WTC11 (cell line): ENCODE measurements around the gene SORCS2. TPM values are rescaled to one million over a fixed set of nuclear protein-coding genes. Genes with fewer than 3 reads are reported as not detected.

Source experiments
- ATAC-seq: fragments of 200-7000 bp; cut with Tn5 transposase; 2 replicates; pipeline ENCODE4 v1.10.0; 2021; ENCODE audit warnings: mild to moderate bottlenecking, moderate library complexity
- CTCF ChIA-PET: fragments of 300-600 bp; sonication (Branson Sonifier 250); formaldehyde crosslinking; loops from one replicate; lab custom pipeline; 2021; ENCODE audit warnings: antibody characterized with exemption; lab: Charles Lee
- POLR2A ChIA-PET: fragments of 350-600 bp; sonication (Branson Sonifier 250); formaldehyde crosslinking; loops from one replicate; lab custom pipeline; 2021; ENCODE audit warnings: antibody characterized with exemption; lab: Charles Lee
- DNase-seq: peaks from one replicate; pipeline ENCODE4 v3.0.0; 2021; ENCODE audit warnings: low spot score
- H3K27ac Mint-ChIP-seq: 2 replicates; pipeline ENCODE4 v1.8.0; 2021; ENCODE audit warnings: mixed read lengths
- H3K27me3 Mint-ChIP-seq: 2 replicates; pipeline ENCODE4 v1.8.0; 2021; ENCODE audit warnings: low read depth, mild to moderate bottlenecking, moderate library complexity, mixed read lengths
- H3K36me3 Mint-ChIP-seq: 2 replicates; pipeline ENCODE4 v1.8.0; 2021; ENCODE audit warnings: mixed read lengths
- H3K4me1 Mint-ChIP-seq: 2 replicates; pipeline ENCODE4 v1.8.0; 2022; ENCODE audit warnings: mixed read lengths
- H3K4me3 Mint-ChIP-seq: 2 replicates; pipeline ENCODE4 v1.8.0; 2021; ENCODE audit warnings: mild to moderate bottlenecking, moderate library complexity, mixed read lengths
- H3K9me3 Mint-ChIP-seq: 2 replicates; pipeline ENCODE4 v1.8.0; 2021; ENCODE audit warnings: mixed read lengths
- ATF1 ChIP-seq: sonication (generic); formaldehyde crosslinking; IDR thresholded peaks from 2 replicates; pipeline ENCODE4 v1.8.1; 2023; ENCODE audit warnings: mild to moderate bottlenecking, moderate library complexity, missing genetic modification reagents
- CBFB ChIP-seq: sonication (generic); formaldehyde crosslinking; IDR thresholded peaks from 2 replicates; pipeline ENCODE4 v1.8.1; 2022; ENCODE audit warnings: mild to moderate bottlenecking, low read depth, missing genetic modification reagents
- E2F4 ChIP-seq: sonication (generic); formaldehyde crosslinking; IDR thresholded peaks from 2 replicates; pipeline ENCODE4 v1.8.1; 2022; ENCODE audit warnings: low read depth, mild to moderate bottlenecking, moderate library complexity, missing genetic modification reagents, borderline replicate concordance
- HMGXB4 ChIP-seq: sonication (generic); formaldehyde crosslinking; IDR thresholded peaks from 2 replicates; pipeline ENCODE4 v1.8.1; 2023; ENCODE audit warnings: mild to moderate bottlenecking, moderate library complexity, missing genetic modification reagents
- IRF1 ChIP-seq: sonication (generic); formaldehyde crosslinking; IDR thresholded peaks from 2 replicates; pipeline ENCODE4 v1.8.0; 2023; ENCODE audit warnings: missing genetic modification reagents
- MAX ChIP-seq: sonication (generic); formaldehyde crosslinking; IDR thresholded peaks from 2 replicates; pipeline ENCODE4 v1.8.0; 2022; ENCODE audit warnings: mild to moderate bottlenecking, missing genetic modification reagents
- RORB ChIP-seq: fragments of 250-450 bp; sonication (Bioruptor Pico); IDR thresholded peaks from 2 replicates; pipeline ENCODE4 v1.9.0; 2021; ENCODE audit warnings: mild to moderate bottlenecking
- SMAD3 ChIP-seq: sonication (generic); formaldehyde crosslinking; IDR thresholded peaks from 2 replicates; pipeline ENCODE4 v1.8.0; 2022; ENCODE audit warnings: missing genetic modification reagents, mild to moderate bottlenecking, borderline replicate concordance
- TEAD1 ChIP-seq: sonication (generic); formaldehyde crosslinking; IDR thresholded peaks from 2 replicates; pipeline ENCODE4 v1.8.0; 2022; ENCODE audit warnings: mild to moderate bottlenecking, missing genetic modification reagents
- USF1 ChIP-seq: sonication (generic); formaldehyde crosslinking; IDR thresholded peaks from 2 replicates; pipeline ENCODE4 v1.8.0; 2022; ENCODE audit warnings: mild to moderate bottlenecking, missing genetic modification reagents
- ZBTB43 ChIP-seq: sonication (generic); formaldehyde crosslinking; IDR thresholded peaks from 2 replicates; pipeline ENCODE4 v1.8.1; 2023; ENCODE audit warnings: mild to moderate bottlenecking, missing genetic modification reagents
- ZNF219 ChIP-seq: sonication (generic); formaldehyde crosslinking; IDR thresholded peaks from 2 replicates; pipeline ENCODE4 v1.8.0; 2023; ENCODE audit warnings: missing genetic modification reagents, mild to moderate bottlenecking, borderline replicate concordance
- ZNF512 ChIP-seq: sonication (generic); formaldehyde crosslinking; IDR thresholded peaks from 2 replicates; pipeline ENCODE4 v1.8.1; 2022; ENCODE audit warnings: missing genetic modification reagents, borderline replicate concordance
- ZNF671 ChIP-seq: fragments of 250-450 bp; sonication (Bioruptor Pico); IDR thresholded peaks from 2 replicates; pipeline ENCODE4 v1.8.0; 2021; ENCODE audit warnings: mild to moderate bottlenecking
- total RNA-seq: library from RNA; stranded (reverse); gene quantifications from 3 replicates; pipeline ENCODE4 v1.2.3, GENCODE V29; 2021
- TF ChIP-seq, protein P1 (sequence below): sonication (generic); formaldehyde crosslinking; IDR thresholded peaks from 2 replicates; pipeline ENCODE4 v1.8.1; 2022; ENCODE audit warnings: low read depth, missing genetic modification reagents, borderline replicate concordance
- TF ChIP-seq, protein P2 (sequence below): fragments of 250-450 bp; sonication (Bioruptor Pico); IDR thresholded peaks from 2 replicates; pipeline ENCODE4 v1.9.0; 2021; ENCODE audit warnings: mild to moderate bottlenecking
- TF ChIP-seq, protein P3 (sequence below): sonication (generic); formaldehyde crosslinking; conservative IDR thresholded peaks from 2 replicates; pipeline ENCODE4 v1.8.1; 2022; ENCODE audit warnings: mild to moderate bottlenecking, missing genetic modification reagents

SORCS2 gene
- total RNA-seq, 1 experiment from 2014 or later = 6.6 TPM

DNA sequence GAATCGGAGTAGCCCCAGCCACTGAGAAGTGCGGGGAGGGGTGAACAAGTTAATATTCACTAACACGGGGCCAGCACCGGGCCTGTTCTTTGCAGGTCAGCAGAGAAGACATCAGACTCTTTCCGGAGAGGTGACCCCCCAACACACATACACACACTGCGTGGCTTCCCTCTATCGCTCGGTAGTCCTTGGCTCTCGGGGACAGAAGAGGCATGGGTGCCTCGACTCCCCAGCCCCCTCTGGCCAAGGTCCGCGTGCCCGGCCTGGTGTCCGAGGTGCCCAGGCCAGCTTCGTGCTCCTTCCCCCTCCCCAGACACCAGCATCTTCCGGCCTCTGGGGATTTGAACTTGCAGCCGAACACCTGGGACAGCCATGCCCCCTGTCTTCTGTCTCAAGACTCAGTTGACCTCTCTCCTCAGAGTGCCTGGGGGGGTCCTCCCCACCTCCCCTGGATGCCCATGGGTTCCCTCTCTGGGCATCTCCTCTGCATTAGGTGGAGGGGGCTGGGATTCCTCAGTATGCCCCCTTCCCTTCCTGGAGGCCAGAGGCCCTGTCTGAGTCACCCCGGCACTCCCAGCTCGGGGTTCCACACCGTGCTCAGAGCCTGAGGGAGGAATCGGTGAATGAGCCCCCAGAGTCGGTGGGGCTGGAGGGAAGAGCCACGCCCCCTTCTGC, 104.5 kb downstream of the SORCS2 start:
- TF ChIP-seq TEAD1 (CRISPR knock-in tag) = no peak
- no peak for TF ChIP-seq USF1 (CRISPR knock-in tag)
- TF ChIP-seq HMGXB4 (CRISPR knock-in tag) = no peak
- TF ChIP-seq MAX (CRISPR knock-in tag) = no peak
- TF ChIP-seq, protein P1, sequence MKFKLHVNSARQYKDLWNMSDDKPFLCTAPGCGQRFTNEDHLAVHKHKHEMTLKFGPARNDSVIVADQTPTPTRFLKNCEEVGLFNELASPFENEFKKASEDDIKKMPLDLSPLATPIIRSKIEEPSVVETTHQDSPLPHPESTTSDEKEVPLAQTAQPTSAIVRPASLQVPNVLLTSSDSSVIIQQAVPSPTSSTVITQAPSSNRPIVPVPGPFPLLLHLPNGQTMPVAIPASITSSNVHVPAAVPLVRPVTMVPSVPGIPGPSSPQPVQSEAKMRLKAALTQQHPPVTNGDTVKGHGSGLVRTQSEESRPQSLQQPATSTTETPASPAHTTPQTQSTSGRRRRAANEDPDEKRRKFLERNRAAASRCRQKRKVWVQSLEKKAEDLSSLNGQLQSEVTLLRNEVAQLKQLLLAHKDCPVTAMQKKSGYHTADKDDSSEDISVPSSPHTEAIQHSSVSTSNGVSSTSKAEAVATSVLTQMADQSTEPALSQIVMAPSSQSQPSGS (CRISPR knock-in tag) = no peak
- no peak for TF ChIP-seq ZNF512 (CRISPR knock-in tag)
- TF ChIP-seq ZBTB43 (CRISPR knock-in tag) = no peak
- no peak for TF ChIP-seq ZNF671 (CRISPR knock-in tag)
- TF ChIP-seq, protein P2, sequence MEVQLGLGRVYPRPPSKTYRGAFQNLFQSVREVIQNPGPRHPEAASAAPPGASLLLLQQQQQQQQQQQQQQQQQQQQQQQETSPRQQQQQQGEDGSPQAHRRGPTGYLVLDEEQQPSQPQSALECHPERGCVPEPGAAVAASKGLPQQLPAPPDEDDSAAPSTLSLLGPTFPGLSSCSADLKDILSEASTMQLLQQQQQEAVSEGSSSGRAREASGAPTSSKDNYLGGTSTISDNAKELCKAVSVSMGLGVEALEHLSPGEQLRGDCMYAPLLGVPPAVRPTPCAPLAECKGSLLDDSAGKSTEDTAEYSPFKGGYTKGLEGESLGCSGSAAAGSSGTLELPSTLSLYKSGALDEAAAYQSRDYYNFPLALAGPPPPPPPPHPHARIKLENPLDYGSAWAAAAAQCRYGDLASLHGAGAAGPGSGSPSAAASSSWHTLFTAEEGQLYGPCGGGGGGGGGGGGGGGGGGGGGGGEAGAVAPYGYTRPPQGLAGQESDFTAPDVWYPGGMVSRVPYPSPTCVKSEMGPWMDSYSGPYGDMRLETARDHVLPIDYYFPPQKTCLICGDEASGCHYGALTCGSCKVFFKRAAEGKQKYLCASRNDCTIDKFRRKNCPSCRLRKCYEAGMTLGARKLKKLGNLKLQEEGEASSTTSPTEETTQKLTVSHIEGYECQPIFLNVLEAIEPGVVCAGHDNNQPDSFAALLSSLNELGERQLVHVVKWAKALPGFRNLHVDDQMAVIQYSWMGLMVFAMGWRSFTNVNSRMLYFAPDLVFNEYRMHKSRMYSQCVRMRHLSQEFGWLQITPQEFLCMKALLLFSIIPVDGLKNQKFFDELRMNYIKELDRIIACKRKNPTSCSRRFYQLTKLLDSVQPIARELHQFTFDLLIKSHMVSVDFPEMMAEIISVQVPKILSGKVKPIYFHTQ (CRISPR knock-in tag) = no peak
- TF ChIP-seq CBFB = no peak
- no peak for TF ChIP-seq RORB
- TF ChIP-seq, protein P3, sequence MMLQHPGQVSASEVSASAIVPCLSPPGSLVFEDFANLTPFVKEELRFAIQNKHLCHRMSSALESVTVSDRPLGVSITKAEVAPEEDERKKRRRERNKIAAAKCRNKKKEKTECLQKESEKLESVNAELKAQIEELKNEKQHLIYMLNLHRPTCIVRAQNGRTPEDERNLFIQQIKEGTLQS (CRISPR knock-in tag) = no peak
- TF ChIP-seq IRF1 (CRISPR knock-in tag) = no peak
- no peak for TF ChIP-seq E2F4 (CRISPR knock-in tag)
- TF ChIP-seq SMAD3 (CRISPR knock-in tag) = no peak
- TF ChIP-seq ATF1 (CRISPR knock-in tag) = no peak
- no peak for TF ChIP-seq ZNF219 (CRISPR knock-in tag)
- DNase-seq = no peak

More for the DNA sequence above, 104.5 kb downstream of the SORCS2 start:
- Mint-ChIP-seq H3K27me3 (no peaks in the 10 kb centered on the region), H3K27ac (no peak overlapping the region), H3K4me3 (no peak overlapping the region), H3K36me3 (no peaks in the 10 kb centered on the region), H3K9me3 (no peaks in the 10 kb centered on the region), H3K4me1 (peaks cover 3% of the 10 kb centered on the region; the same call in 1 of the 2 replicates)
- no peak for ATAC-seq
- ChIA-PET POLR2A (no interaction called here), CTCF (interaction anchor here (0.6 to 2.6 kb wide), 19 partner anchors 8 to 164 kb away, joined by 3 to 13 read pairs (median 3); partner anchors contain the start of gene SORCS2)
